ENCODE data around the gene CHST10. TPM values are rescaled to one million over a fixed set of nuclear protein-coding genes. Genes with fewer than 3 reads are reported as not detected.
"Not testable (repeated sequence)": the region's sequence is repeated elsewhere in the genome, so short reads cannot be mapped to it uniquely, and the experiment has no call there.

CHST10 gene
- polyA plus RNA-seq, 10 donors = 9.9 to 15.9 (median 11.2) TPM

DNA sequence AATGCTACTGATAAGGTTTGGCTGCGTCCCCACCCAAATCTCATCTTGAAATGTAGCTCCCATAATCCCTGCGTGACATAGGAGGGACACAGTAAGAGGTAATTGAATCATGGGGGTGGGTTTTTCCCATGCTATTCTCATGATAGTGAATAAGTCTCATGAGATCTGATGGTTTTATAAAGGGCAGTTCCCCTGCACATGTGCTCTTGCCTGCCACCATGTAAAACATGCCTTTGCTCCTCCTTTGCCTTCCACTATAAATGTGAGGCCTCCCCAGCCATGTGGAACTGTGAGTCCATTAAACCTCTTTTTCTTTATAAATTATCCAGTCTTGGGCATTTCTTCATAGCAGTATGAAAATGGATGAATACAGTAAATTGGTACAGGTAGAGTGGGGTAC lies 75.0 kb downstream of the CHST10 start:
- not testable (repeated sequence) for DNase-seq

Other genes with a start within 250 kb of the CHST10 start
- gene LONRF2, start 95.2 kb downstream of the CHST10 start, polyA plus RNA-seq (ENCODE audit: insufficient read length in 10 of 10) = 1 to 10 TPM in 5 of 10 donors, under 1 TPM in 5; 0.70 to 1.7 (median 1.00) TPM
- gene NMS, start 52.8 kb upstream of the CHST10 start, polyA plus RNA-seq (ENCODE audit: insufficient read length in 10 of 10) = not detected
- gene PDCL3, start 145.3 kb upstream of the CHST10 start, polyA plus RNA-seq (ENCODE audit: insufficient read length in 10 of 10) = 10 to 100 TPM; 30.8 to 43.2 (median 35.9) TPM